WI38 (cell line): ENCODE measurements around the gene UBAP1.
"Not testable (repeated sequence)": the region's sequence is repeated elsewhere in the genome, so short reads cannot be mapped to it uniquely, and the experiment has no call there.

ENCODE experiments used
- H3K4me3 ChIP-seq: 2 replicates; pipeline ENCODE4 v1.5.1; 2011; ENCODE audit warnings: low read depth, mild to moderate bottlenecking, control low read depth, low read length
- CTCF ChIP-seq: IDR thresholded peaks from 2 replicates; pipeline ENCODE4 v1.5.1; 2012; ENCODE audit warnings: low read depth, mild to moderate bottlenecking, control low read depth, low read length

Gene UBAP1

GRCh38 chr9:34178436-34179212, at the start of gene UBAP1:
TSS of gene UBAP1 (plus strand) at chr9:34179043. CDS start at chr9:34220915, 41,872 bp downstream.
- no peak for TF ChIP-seq CTCF

GRCh38 chr9:34131571-34131970, 47.3 kb upstream of the UBAP1 start:
- H3K4me3 ChIP-seq, result no peak overlapping the region
- no peak for TF ChIP-seq CTCF

More at GRCh38 chr9:34178436-34179212, at the start of gene UBAP1:
- peak within 1 kb of the TSS; percentile 76 for H3K4me3 ChIP-seq

GRCh38 chr9:34133436-34133949, 45.4 kb upstream of the UBAP1 start:
- H3K4me3 ChIP-seq, result no peak overlapping the region
- TF ChIP-seq CTCF, result no peak

GRCh38 chr9:34134521-34134920, 44.3 kb upstream of the UBAP1 start:
- H3K4me3 ChIP-seq, result no peak overlapping the region
- TF ChIP-seq CTCF, result no peak

- not testable (repeated sequence) for H3K4me3 ChIP-seq
These were observed 40.2 kb upstream of the UBAP1 start for GRCh38 chr9:34138644-34139043.

GRCh38 chr9:34139477-34140146, 39.2 kb upstream of the UBAP1 start:
- no peak overlapping the region for H3K4me3 ChIP-seq
- TF ChIP-seq CTCF, result peak; percentile 22

GRCh38 chr9:34140853-34141252, 38.0 kb upstream of the UBAP1 start:
- TF ChIP-seq CTCF, result no peak
- H3K4me3 ChIP-seq, result no peak overlapping the region
